GM12878 (cell line): ENCODE measurements around the gene CARD9. TPM values are rescaled to one million over a fixed set of nuclear protein-coding genes. Genes with fewer than 3 reads are reported as not detected.

Source experiments
- BCL11A ChIP-seq: IDR thresholded peaks from 2 replicates; pipeline ENCODE4 v1.6.1; 2011; ENCODE audit warnings: low read depth, low read length
- CBX5 ChIP-seq: sonication (generic); IDR thresholded peaks from 2 replicates; pipeline ENCODE4 v1.6.1; 2016; ENCODE audit warnings: low read depth, moderate library complexity, mild to moderate bottlenecking, inconsistent platforms
- CEBPB ChIP-seq, 2 experiments: fragments of 150-350 bp in 1 of 2; IDR thresholded peaks; 2 replicates each; pipeline ENCODE4 v1.6.1; 2012 to 2014; ENCODE audit warnings: low read depth in 2 of 2, low read length in 2 of 2, borderline replicate concordance in 1 of 2, inconsistent platforms in 1 of 2
- CHD2 ChIP-seq: IDR thresholded peaks from 2 replicates; pipeline ENCODE4 v1.6.1; 2011; ENCODE audit warnings: low read depth, low read length, improper control_type of control experiment, borderline replicate concordance
- KAT2A ChIP-seq: conservative IDR thresholded peaks from 2 replicates; pipeline ENCODE4 v1.6.1; 2011; ENCODE audit warnings: low read depth, low read length; ENCODE audit not compliant: control insufficient read depth
- LARP7 ChIP-seq: fragments of 450-650 bp; IDR thresholded peaks from 2 replicates; pipeline ENCODE4 v1.6.1; 2017; ENCODE audit warnings: mild to moderate bottlenecking
- POLR2A ChIP-seq: IDR thresholded peaks from 2 replicates; pipeline ENCODE4 v1.6.1; 2011; ENCODE audit warnings: low read depth, mild to moderate bottlenecking, low read length
- RFX5 ChIP-seq: IDR thresholded peaks from 2 replicates; pipeline ENCODE4 v1.6.1; 2011; ENCODE audit warnings: low read depth, low read length, improper control_type of control experiment
- RUNX3 ChIP-seq: IDR thresholded peaks from 2 replicates; pipeline ENCODE4 v1.6.1; 2012; ENCODE audit warnings: low read length, inconsistent platforms
- SMAD1 ChIP-seq: fragments of 450-650 bp; IDR thresholded peaks from 2 replicates; pipeline ENCODE4 v1.6.1; 2018; ENCODE audit warnings: mild to moderate bottlenecking, low read depth; ENCODE audit not compliant: partially characterized antibody
- SMARCA5 ChIP-seq: fragments of 450-650 bp; IDR thresholded peaks from 2 replicates; pipeline ENCODE4 v1.6.1; 2017; ENCODE audit warnings: mild to moderate bottlenecking
- SMC3 ChIP-seq: IDR thresholded peaks from 2 replicates; pipeline ENCODE4 v1.6.1; 2011; ENCODE audit warnings: low read length, improper control_type of control experiment, borderline replicate concordance
- TBL1XR1 ChIP-seq: IDR thresholded peaks from 2 replicates; pipeline ENCODE4 v1.6.1; 2012; ENCODE audit warnings: low read depth, low read length, improper control_type of control experiment
- TCF12 ChIP-seq: IDR thresholded peaks from 2 replicates; pipeline ENCODE4 v1.6.1; 2011; ENCODE audit warnings: low read depth, mild to moderate bottlenecking, low read length
- TCF3 ChIP-seq: IDR thresholded peaks from 2 replicates; pipeline ENCODE4 v1.6.1; 2012; ENCODE audit warnings: low read depth, mild to moderate bottlenecking, low read length, borderline replicate concordance; ENCODE audit not compliant: insufficient read depth
- YY1 ChIP-seq: IDR thresholded peaks from 2 replicates; pipeline ENCODE4 v1.6.1; 2011; ENCODE audit warnings: low read depth, mild to moderate bottlenecking, low read length
- polyA plus RNA-seq, 11 experiments: library from polyadenylated mRNA; depleted of rRNA in 4 of 11; unstranded in 6 of 11; stranded (reverse) in 5 of 11; fragments of >200 nt; fragmentation: Nextera tagmentation in 4 of 11; fragmentation: Illumina TruSeq in 1 of 11; extraction: Ambion mirVana in 4 of 11; extraction: Trizol in 1 of 11; gene quantifications; 1 replicate in 1 of 11; 2 replicates in 10 of 11; pipeline versions ENCODE4 v1.2.1 to v1.2.3, GENCODE V29; 2011 to 2016; ENCODE audit warnings: inconsistent platforms in 2 of 11, missing spikeins in 2 of 11, low read depth in 1 of 11
- total RNA-seq, 4 experiments: library from RNA; depleted of rRNA in 3 of 4; stranded (reverse); fragments of >200 nt in 3 of 4; fragmentation: Illumina TruSeq in 1 of 4; extraction: Trizol in 1 of 4; gene quantifications; 2 replicates each; pipeline versions ENCODE4 v1.2.1 to v1.2.3, GENCODE V29; 2013 to 2021
- TF ChIP-seq, protein P1 (sequence below): IDR thresholded peaks from 2 replicates; pipeline ENCODE4 v1.6.1; 2012; ENCODE audit warnings: low read depth, low read length, improper control_type of control experiment
- TF ChIP-seq, protein P2 (sequence below): fragments of 150-350 bp; IDR thresholded peaks from 2 replicates; pipeline ENCODE4 v1.6.1; 2014; ENCODE audit warnings: mild to moderate bottlenecking, low read depth, low read length
- TF ChIP-seq, protein P3 (sequence below): IDR thresholded peaks from 2 replicates; pipeline ENCODE4 v1.6.1; 2012; ENCODE audit warnings: mild to moderate bottlenecking, low read depth, low read length
- TF ChIP-seq, protein P4 (sequence below): fragments of 450-650 bp; IDR thresholded peaks from 2 replicates; pipeline ENCODE4 v1.6.1; 2017; ENCODE audit warnings: mild to moderate bottlenecking, low read depth, inconsistent platforms; ENCODE audit not compliant: poor library complexity, severe bottlenecking
- TF ChIP-seq, protein P5 (sequence below): IDR thresholded peaks from 2 replicates; pipeline ENCODE4 v1.6.1; 2012; ENCODE audit warnings: low read depth, low read length, improper control_type of control experiment

Gene CARD9
- total and polyA plus RNA-seq, 10 of the 15 experiments (the other 5 are each of a cell fraction or from before 2014, with no cell fraction given), result 0.11 to 4.9 (median 1.8) TPM; not detected in 1

DNA sequence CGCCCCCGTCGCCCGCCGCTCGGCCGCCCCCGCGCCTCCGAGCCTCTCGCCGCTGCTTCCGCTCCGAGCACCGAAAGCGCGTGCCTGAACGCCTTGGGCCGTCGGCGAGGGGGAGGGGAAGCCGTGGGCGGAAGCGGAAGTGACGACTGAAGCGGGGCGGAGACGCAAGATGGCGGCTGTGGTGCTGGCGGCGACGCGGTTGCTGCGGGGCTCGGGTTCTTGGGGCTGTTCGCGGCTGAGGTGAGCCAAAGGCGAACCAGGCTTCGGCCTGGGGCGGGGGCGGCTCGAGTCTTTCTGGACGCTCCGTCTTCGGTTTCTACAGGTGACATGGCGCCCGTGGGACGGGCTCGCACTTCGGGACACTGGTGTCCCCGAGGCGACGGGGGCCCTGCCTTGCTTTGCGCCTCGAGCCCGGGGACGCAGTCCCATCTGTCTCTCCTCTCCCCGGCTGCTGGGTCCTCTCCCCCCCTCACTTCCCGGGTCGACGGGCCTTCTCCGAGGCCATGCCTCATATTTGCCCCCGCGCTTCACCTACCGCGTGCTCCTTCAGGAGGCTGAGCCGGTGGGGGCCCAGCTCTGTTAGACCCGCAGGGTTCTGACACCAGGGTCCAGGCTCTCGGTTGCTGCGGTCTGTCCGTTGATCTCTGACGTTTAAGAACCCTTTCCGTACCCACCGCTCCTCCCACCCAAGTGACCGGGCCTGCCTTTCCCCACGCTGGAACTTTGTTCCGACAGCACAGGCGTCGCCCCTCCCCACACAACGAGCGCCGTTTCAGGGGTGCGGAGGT, 37.2 kb upstream of the CARD9 start, which contains the start of the genes ENTR1 and PMPCA (continued):
- TF ChIP-seq, protein P1, sequence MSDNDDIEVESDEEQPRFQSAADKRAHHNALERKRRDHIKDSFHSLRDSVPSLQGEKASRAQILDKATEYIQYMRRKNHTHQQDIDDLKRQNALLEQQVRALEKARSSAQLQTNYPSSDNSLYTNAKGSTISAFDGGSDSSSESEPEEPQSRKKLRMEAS, result peak; percentile 73
- TF ChIP-seq, protein P2, sequence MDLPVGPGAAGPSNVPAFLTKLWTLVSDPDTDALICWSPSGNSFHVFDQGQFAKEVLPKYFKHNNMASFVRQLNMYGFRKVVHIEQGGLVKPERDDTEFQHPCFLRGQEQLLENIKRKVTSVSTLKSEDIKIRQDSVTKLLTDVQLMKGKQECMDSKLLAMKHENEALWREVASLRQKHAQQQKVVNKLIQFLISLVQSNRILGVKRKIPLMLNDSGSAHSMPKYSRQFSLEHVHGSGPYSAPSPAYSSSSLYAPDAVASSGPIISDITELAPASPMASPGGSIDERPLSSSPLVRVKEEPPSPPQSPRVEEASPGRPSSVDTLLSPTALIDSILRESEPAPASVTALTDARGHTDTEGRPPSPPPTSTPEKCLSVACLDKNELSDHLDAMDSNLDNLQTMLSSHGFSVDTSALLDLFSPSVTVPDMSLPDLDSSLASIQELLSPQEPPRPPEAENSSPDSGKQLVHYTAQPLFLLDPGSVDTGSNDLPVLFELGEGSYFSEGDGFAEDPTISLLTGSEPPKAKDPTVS, result no peak
- peak; percentile 57; the same call in 1 of the 2 replicates for TF ChIP-seq TBL1XR1
- peak; percentile 93 for TF ChIP-seq CHD2
- no peak for TF ChIP-seq CEBPB (IDR thresholded peaks at IDR 0.05; ENCODE audit: borderline replicate concordance in 1 of 2, low read depth in 2 of 2, low read length in 2 of 2)
- TF ChIP-seq KAT2A, result no peak
- TF ChIP-seq SMAD1, result no peak
- peak; percentile 49 for TF ChIP-seq LARP7
- TF ChIP-seq YY1, result peak; percentile 99
- no peak for TF ChIP-seq SMC3
- 0 out of 2 replicates have a peak, but pooled peaks have one; percentile 9 for TF ChIP-seq BCL11A
- no peak for TF ChIP-seq SMARCA5
- peak; percentile 76; the same call in 1 of the 2 replicates for TF ChIP-seq TCF12
- TF ChIP-seq RUNX3, result peak; percentile 44; the same call in 1 of the 2 replicates
- TF ChIP-seq RFX5, result 0 out of 2 replicates have a peak, but pooled peaks have one; percentile 19
- no peak for TF ChIP-seq CBX5
- TF ChIP-seq POLR2A, result peak; percentile 93
- TF ChIP-seq, protein P3, sequence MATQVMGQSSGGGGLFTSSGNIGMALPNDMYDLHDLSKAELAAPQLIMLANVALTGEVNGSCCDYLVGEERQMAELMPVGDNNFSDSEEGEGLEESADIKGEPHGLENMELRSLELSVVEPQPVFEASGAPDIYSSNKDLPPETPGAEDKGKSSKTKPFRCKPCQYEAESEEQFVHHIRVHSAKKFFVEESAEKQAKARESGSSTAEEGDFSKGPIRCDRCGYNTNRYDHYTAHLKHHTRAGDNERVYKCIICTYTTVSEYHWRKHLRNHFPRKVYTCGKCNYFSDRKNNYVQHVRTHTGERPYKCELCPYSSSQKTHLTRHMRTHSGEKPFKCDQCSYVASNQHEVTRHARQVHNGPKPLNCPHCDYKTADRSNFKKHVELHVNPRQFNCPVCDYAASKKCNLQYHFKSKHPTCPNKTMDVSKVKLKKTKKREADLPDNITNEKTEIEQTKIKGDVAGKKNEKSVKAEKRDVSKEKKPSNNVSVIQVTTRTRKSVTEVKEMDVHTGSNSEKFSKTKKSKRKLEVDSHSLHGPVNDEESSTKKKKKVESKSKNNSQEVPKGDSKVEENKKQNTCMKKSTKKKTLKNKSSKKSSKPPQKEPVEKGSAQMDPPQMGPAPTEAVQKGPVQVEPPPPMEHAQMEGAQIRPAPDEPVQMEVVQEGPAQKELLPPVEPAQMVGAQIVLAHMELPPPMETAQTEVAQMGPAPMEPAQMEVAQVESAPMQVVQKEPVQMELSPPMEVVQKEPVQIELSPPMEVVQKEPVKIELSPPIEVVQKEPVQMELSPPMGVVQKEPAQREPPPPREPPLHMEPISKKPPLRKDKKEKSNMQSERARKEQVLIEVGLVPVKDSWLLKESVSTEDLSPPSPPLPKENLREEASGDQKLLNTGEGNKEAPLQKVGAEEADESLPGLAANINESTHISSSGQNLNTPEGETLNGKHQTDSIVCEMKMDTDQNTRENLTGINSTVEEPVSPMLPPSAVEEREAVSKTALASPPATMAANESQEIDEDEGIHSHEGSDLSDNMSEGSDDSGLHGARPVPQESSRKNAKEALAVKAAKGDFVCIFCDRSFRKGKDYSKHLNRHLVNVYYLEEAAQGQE, result 0 out of 2 replicates have a peak, but pooled peaks have one; percentile 15
- TF ChIP-seq, protein P4, sequence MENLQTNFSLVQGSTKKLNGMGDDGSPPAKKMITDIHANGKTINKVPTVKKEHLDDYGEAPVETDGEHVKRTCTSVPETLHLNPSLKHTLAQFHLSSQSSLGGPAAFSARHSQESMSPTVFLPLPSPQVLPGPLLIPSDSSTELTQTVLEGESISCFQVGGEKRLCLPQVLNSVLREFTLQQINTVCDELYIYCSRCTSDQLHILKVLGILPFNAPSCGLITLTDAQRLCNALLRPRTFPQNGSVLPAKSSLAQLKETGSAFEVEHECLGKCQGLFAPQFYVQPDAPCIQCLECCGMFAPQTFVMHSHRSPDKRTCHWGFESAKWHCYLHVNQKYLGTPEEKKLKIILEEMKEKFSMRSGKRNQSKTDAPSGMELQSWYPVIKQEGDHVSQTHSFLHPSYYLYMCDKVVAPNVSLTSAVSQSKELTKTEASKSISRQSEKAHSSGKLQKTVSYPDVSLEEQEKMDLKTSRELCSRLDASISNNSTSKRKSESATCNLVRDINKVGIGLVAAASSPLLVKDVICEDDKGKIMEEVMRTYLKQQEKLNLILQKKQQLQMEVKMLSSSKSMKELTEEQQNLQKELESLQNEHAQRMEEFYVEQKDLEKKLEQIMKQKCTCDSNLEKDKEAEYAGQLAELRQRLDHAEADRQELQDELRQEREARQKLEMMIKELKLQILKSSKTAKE, result no peak
- TF ChIP-seq, protein P5, sequence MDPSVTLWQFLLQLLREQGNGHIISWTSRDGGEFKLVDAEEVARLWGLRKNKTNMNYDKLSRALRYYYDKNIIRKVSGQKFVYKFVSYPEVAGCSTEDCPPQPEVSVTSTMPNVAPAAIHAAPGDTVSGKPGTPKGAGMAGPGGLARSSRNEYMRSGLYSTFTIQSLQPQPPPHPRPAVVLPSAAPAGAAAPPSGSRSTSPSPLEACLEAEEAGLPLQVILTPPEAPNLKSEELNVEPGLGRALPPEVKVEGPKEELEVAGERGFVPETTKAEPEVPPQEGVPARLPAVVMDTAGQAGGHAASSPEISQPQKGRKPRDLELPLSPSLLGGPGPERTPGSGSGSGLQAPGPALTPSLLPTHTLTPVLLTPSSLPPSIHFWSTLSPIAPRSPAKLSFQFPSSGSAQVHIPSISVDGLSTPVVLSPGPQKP, result peak; percentile 88
- TF ChIP-seq TCF3, result peak; percentile 44; the same call in 1 of the 2 replicates
